GM19240 (cell line): Measurements from ENCODE around the gene MPP7.

Experiments
- DNase-seq: peaks from one replicate; pipeline ENCODE4 v3.0.0; 2011; ENCODE audit warnings: low spot score; ENCODE audit not compliant: insufficient read length

The MPP7 gene

GRCh38 chr10:28307267-28307666, 4.4 kb upstream of the MPP7 start:
- no peak for DNase-seq

GRCh38 chr10:28305553-28305952, 2.7 kb upstream of the MPP7 start:
- DNase-seq = no peak

- no peak for DNase-seq
Measured at GRCh38 chr10:28304032-28304571, 1.2 kb upstream of the MPP7 start.

GRCh38 chr10:28302012-28302637, 739 bp downstream of the MPP7 start:
- DNase-seq = no peak

GRCh38 chr10:28300027-28300426, 2.8 kb downstream of the MPP7 start:
- DNase-seq = no peak

GRCh38 chr10:28298951-28299350, 3.9 kb downstream of the MPP7 start:
- DNase-seq = no peak

- DNase-seq = no peak
Measured at GRCh38 chr10:28296023-28296422, 6.8 kb downstream of the MPP7 start.

GRCh38 chr10:28295336-28295735, 7.5 kb downstream of the MPP7 start:
- no peak for DNase-seq

- no peak for DNase-seq
Measured at GRCh38 chr10:28294809-28295208, 8.1 kb downstream of the MPP7 start.

GRCh38 chr10:28294169-28294532, 8.7 kb downstream of the MPP7 start:
- DNase-seq = no peak

- no peak for DNase-seq
Measured at GRCh38 chr10:28293236-28294168, 9.4 kb downstream of the MPP7 start.

GRCh38 chr10:28291881-28292297, 11.0 kb downstream of the MPP7 start:
- DNase-seq = no peak

- DNase-seq = no peak
Measured at GRCh38 chr10:28285816-28286215, 17.0 kb downstream of the MPP7 start.

- DNase-seq = no peak
Measured at GRCh38 chr10:28284126-28284525, 18.7 kb downstream of the MPP7 start.

- DNase-seq = no peak
Measured at GRCh38 chr10:28283251-28283650, 19.6 kb downstream of the MPP7 start.

GRCh38 chr10:28282336-28282735, 20.5 kb downstream of the MPP7 start:
- DNase-seq = no peak

- no peak for DNase-seq
Measured at GRCh38 chr10:28281726-28282315, 21.0 kb downstream of the MPP7 start.

- DNase-seq = no peak
Measured at GRCh38 chr10:28280652-28281051, 22.2 kb downstream of the MPP7 start.

GRCh38 chr10:28279878-28280277, 23.0 kb downstream of the MPP7 start:
- no peak for DNase-seq

- DNase-seq = no peak
Measured at GRCh38 chr10:28278842-28279241, 24.0 kb downstream of the MPP7 start.

- DNase-seq = no peak
Measured at GRCh38 chr10:28276384-28276783, 26.5 kb downstream of the MPP7 start.

GRCh38 chr10:28274475-28274874, 28.4 kb downstream of the MPP7 start:
- DNase-seq = no peak
